Activated CD4-positive, alpha-beta T cell treated with anti-CD3 and anti-CD28 coated beads, Interleukin-2, Interleukin-6, amounts not matched to agents 100 ng/mL and 50 ng/mL, durations not matched to agents 16 hours and 8 hours (primary cell): Measurements from ENCODE around the gene NOP56.
"Not testable (repeated sequence)": the region's sequence is repeated elsewhere in the genome, so short reads cannot be mapped to it uniquely, and the experiment has no call there.

Source experiments
- DNase-seq: peaks from one replicate; pipeline ENCODE4 v3.0.0-alpha.2; 2020

The NOP56 gene

DNA sequence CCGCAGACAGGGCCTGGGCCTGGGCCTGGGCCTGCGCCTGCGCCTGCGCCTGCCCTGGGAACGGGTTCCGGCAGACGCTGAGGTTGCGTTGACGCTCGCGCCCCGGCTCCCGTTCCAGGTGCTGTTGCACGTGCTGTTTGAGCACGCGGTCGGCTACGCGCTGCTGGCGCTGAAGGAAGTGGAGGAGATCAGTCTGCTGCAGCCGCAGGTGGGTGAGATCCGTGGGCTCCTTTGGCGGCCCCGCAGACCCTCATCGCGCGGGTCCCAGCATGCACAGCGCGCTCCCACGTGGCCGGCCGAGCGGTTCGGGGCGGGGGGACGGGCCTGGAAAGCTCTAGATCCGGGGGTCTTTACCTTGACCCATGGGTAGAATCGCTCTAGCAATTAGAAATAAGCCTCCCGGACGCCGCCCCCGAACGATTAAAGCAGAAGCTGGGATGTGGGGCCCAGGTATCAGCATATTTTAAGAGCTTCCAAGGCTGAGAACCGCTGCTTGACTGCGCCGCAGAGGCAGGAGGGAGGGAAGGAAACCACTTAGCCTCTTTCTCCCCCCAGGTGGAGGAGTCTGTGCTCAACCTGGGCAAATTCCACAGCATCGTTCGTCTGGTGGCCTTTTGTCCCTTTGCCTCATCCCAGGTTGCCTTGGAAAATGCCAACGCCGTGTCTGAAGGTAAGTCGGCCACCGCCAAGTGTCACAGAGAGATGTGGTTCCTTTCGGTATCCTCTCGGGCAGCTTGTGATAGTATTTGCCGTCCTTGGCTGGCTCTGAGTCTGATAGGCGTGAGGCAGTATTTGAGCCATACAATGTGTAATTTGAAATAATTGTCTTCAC lies 508 bp downstream of the NOP56 start:
- DNase-seq: peak; percentile 61

DNA sequence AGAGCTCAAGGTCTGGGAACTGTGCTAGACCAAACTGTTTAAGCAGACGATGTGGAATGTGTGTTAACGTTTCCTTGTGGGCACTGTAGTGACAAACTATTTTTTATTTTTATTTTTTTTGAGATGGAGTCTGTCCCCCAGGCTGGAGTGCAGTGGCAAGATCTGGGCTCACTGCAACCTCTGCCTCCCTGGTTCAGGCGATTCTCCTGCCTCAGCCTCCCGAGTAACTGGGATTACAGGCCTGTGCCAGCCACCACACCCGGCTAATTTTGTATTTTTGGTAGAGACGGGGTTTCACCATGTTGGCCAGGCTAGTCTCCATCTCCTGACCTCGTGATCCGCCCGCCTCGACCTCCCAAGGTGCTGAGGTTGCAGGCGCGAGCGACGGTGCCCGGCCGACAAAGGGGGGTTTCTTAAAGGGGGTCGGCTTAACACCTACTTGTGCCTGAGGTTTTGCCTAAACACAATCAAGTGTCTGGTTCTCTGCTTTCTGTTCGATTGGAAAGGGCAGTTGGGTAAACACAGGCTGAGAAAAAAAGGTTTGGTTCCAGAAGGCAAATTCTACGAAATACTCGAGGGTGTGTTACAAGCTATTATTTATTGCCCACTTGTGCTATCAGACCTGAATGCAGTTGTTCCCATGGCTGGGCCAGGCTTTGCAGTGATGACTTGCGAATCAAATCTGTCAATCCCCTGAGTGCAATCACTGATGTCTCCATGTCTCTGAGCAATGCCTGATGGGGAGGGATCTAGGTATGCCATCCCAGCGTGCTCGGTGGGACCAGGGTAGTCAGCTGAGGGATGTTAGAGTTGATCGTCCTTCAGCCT lies 1.3 kb downstream of the NOP56 start:
- no peak for DNase-seq

DNA sequence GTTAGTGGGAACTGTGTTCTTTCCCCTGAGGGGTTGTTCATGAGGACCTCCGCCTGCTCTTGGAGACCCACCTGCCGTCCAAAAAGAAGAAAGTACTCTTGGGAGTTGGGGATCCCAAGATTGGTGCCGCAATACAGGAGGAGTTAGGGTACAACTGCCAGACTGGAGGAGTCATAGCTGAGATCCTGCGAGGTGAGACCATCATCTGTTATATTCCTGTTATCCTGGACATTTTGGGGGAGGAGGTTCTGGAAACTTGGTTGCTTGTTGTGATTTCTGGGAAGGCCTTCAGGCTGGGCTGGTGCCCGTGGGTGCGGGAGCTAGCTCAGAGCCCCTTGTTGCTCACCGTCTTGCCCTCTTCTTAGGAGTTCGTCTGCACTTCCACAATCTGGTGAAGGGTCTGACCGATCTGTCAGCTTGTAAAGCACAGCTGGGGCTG lies 2.0 kb downstream of the NOP56 start:
- DNase-seq: no peak

DNA sequence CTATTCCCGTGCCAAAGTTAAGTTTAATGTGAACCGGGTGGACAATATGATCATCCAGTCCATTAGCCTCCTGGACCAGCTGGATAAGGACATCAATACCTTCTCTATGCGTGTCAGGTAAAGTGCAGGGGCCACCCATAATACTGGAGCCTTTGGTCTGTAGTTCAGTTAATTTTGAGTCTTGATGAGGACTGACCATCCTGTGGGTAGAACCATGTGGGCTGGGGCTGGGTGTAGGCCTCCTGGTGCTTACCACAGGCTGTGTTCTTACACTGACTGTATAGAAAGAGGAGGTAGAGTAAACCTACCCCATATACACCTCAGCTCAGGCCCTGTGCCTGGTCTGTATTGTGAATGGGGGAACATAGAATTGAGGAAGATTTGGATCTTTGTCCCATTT lies 2.4 kb downstream of the NOP56 start:
- DNase-seq: no peak

DNA sequence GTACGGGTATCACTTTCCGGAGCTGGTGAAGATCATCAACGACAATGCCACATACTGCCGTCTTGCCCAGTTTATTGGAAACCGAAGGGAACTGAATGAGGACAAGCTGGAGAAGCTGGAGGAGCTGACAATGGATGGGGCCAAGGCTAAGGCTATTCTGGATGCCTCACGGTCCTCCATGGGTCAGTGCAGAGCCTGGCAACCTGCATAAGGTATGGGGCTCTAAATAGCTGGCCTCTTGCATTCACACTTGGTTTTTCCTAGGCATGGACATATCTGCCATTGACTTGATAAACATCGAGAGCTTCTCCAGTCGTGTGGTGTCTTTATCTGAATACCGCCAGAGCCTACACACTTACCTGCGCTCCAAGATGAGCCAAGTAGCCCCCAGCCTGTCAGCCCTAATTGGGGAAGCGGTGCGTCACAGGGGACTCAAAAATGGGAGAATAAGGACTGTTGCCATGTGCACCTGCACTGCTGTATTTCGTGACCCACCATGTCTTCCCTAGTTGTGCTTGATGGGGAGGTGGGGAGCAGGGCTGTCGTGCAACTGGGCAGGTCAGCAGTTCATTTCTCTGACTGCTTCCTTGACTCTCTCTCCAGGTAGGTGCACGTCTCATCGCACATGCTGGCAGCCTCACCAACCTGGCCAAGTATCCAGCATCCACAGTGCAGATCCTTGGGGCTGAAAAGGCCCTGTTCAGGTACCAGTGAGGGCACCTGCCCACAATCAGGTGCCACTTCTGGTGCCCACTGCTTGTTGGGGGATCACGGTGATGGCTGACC lies 3.1 kb downstream of the NOP56 start:
- no peak for DNase-seq

DNA sequence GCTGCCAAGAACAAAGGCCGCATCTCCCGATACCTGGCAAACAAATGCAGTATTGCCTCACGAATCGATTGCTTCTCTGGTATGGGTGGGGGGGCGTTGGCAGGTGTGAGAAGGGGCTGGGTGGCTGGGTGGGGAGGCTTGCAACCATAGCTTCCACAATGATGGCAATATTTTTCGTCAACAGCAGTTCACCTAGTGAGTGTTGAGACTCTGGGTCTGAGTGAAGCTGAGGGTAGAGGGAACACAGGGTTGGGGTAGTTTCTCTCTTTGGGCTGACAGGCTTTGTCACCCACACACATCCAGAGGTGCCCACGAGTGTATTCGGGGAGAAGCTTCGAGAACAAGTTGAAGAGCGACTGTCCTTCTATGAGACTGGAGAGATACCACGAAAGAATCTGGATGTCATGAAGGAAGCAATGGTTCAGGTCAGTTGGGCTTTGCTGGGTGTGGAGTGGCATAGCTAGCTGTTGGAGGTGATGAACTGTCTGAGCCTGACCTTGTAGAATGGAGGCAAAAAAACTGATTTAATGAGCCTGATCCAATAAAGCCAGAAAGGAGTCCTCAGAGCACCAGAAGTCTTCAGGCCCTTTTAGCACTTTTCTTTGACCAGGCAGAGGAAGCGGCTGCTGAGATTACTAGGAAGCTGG lies 4.2 kb downstream of the NOP56 start:
- no peak for DNase-seq

DNA sequence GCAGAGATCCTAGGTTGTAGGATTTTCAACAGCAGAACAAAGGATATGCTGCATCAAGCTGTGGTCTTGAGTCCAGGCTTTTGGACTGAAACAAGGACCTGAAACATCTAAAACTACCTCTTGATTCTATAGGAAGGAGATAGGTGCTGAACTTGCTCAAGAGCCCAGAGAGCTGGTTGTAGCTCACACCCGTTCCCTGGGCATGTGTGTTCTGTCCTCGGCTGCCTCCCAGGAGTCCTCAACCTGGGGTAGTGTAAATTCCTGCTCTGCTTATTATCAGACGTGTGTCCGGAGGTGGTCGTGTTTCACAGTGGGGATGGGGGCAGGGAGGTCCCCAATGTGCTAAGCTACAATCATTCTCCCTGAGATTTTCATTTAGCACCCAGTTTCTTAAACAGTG lies 4.8 kb downstream of the NOP56 start:
- no peak for DNase-seq

DNA sequence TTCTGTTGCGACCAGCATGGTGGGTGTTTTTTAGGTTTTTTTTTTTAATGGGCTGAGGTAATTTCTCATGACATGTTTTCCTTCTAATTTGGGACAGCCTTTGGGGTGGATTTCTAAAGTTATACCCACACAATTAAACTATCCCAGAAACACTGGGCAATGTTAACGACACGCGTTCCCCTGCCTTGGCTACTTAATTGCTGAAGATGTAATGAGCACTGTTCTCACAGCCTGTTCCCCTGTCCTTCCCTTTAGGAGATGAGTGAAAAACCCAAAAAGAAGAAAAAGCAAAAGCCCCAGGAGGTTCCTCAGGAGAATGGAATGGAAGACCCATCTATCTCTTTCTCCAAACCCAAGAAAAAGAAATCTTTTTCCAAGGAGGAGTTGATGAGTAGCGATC lies 5.2 kb downstream of the NOP56 start:
- no peak for DNase-seq

DNA sequence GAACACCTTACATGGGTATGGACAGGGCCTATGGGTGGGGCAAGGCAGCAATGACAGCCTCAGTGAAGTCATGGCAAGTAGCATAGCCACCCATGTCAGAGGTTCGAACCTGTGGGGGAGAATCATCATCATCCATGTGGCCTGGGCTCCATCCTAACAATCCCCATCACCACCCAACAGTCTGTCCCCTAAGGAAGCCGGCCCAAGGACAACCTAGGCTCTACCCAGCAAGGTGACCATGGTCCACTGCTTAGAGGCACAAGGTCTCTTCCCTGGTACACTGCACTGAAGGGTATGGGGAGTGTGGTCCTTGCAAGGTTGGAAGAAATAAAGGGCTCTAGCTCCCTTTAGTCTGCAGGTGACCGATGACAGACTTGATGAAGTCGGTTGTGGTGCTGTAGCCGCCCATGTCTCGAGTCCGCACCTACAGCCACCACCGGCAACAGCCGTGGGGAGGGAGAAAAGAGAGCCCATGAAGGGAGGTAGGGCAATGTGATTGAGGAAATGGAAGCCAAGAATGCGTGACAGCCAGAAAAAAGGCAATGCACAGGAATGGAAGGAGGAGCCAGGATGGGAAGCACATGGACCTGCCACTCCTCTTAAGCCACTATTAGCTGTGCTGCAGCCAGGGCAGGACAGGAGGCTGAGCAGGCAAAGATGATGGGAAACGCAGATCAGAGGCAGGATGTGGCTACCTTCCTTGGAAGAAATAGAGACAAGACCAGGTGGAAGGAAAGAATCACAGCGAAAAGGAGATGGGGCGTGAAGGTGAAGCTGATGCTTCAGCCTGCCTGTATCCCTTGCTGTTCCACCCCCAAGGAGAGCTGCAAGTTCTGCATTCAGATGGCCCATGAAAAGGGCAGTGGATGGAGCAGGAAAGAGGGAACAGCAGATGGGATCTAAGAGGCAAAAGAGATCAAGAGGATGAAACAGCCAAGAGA lies 6.3 kb downstream of the NOP56 start:
- DNase-seq: peak; percentile 42

DNA sequence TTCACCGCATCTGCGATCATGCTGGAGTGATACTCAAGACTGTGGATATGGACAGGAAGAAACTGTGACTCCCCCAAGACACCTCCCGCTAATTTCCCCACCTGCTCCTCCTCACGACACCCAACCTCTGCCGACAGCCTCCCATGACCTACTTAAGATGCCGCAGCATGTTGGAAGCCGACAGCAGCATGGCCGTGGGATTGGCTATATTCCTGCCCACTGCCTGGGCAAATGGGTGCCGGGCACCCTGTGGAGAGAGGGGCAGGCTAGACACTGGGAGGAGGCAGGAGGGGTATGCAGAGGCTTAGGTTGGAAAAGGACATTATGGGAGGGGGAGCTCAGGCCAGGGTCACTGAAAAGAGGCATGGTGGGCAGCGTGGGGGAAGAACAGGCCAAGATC lies 7.1 kb downstream of the NOP56 start:
- no peak for DNase-seq

DNA sequence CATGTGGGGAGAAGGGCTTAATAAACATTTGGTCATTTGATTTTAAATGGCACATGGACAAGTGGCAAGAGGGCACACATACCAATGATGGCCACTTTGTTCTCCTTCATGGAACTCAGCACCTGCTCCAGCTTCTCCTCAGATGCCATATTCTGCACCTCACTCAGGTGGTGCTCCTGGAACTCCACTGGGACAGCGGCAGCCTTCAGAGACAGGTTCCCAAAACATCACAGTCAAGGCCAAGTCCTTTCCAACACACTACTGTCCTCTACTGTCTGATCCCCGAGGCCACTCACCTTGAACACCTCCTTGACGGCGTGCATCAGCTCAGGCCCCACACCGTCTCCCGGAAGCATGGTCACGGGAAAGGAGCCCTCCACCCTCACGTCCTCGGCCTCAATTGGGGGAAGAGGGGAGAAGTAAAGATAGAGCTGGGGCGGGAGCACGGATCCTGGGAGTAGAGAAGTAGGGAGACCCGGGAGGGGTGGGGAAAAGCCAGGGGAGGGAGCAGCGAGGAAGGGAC lies 11.0 kb downstream of the NOP56 start:
- DNase-seq: no peak

DNA sequence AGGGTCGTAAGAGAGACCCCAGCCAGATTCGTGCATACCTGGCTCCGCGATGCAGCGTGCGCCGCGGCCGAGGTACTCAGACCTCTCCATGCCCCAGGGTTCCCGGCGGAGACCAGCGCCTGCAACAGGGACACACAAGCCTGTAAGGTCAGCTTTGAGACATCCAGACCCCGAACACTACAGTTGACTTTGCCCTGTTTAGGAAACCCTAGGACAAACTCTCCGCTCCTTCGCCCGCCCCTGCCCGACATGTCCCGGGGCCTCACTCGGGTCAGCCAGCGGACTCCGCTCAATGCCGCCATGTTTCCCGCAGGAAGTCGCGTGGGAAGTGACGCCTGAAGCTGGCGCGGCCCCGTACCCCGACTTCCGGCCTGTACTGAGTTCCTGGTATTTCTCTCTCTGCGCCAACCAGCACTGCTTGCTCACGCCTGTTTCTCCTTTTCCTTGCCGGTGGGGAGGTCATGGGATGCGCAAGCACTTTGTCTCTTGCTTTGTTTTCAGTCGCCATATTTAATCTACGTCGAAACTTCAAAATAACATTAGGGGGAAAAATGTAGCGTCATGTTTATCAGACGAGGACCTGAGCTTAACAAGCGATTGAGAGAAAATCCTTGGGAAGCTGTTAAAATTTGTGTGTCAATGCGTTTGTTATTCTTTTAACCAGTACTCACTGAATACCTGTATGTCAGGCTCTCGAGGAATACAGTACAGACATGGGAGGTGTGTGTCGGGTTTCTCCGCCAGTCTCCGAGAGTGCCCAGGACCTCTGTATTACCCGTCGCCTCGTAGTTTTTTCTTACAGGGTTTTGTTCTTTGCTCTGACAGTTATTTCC lies 11.7 kb downstream of the NOP56 start, which contains the start of gene IDH3B:
IDH3B (minus strand) TSS at position 330 of the 833 bp plus-strand sequence; CDS start at position 302, 28 bp downstream.
- peak; percentile 94 for DNase-seq

DNA sequence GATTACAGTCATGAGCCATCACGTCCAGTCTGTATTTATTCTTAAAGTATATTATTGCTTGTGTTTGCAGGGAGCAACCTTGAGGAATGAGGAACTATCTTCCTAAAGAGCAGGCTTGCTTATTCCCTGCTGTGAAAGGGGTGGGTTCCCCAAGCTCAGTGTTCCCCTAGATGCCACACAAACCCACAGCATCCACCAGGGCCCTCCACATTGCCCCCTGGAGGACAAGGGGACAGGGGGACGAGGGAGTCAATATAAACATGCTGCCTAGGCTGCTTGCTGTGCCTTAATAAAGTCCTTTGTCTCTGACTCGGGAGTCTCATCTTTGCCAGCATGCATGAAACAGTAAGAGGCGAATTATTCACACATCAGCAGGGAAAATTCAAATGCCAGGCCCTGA lies 19.5 kb downstream of the NOP56 start:
- DNase-seq: no peak

DNA sequence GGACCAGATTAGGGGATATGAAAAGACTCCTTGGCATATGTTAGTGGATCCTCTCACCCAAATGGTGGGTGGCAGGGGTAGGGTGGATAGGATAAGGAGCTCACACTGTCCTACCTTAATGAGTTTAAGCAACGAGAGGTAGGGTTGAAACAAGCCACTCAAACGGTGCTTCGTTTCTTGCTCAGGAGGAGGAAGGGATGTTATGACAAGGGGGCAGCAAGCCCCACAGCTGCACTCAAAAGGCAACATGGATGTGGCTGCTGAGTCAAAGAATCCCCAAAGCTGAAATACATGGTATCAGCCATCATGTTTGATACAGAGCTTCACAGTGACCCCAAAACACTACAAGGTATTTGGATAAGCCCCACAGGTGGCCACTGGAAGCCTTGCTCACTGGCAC lies 20.0 kb downstream of the NOP56 start:
- DNase-seq: no peak

DNA sequence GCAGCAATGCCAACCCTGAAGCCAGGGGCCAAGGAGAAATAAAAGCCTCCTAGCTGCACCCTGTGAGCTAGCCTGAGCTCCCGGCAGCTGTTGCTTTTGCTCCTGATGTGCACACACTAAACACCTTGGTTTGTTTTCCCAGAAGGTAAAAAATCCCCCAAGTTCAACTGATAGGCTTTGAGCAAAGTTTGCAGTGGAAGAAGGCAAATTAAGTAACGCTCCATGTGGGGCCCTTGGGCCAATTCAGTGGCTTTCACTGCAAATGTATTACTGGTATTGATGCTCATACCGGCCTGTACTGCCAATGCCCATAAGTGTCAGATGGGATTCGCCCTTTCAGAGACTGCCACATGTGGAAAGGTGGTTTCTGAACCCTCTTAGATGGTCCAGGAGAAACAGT lies 21.0 kb downstream of the NOP56 start:
- no peak for DNase-seq

DNA sequence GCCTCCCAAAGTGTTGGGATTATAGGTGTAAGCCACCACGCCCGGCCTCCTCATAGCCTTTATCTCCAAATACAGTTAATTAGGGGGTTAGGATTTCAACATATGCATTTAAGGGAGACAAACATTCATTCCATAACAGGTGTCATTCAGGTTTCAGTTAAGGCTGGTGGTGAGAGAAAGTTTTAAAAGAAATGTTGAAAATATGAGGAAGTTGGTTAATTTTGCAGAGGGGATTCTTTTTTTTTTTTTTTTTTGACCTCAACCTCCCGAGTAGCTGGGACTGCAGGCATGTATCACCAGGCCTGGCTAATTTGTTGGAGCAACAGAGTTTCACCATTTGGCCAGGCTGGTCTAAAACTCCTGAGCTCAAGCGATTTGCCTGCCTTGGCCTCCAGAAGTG lies 27.6 kb downstream of the NOP56 start:
- DNase-seq: no peak

DNA sequence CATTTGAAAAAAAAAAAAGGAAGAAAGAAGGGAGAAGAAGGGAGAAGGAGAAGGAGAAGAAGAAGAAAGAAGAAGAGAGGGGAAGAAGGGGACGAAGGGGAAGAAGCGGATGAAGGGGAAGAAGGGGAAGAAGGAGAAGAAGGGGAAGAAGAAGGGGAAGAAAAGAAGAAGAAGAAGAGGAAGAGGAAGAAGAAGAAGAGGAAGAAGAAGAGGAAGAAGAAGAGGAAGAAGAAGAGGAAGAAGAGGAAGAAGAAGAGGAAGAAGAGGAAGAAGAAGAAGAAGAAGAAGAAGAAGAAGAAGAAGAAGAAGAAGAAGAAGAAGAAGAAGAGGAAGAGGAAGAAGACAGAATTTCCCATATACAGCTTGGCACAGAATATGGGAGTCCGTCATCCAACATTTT lies 29.6 kb downstream of the NOP56 start:
- not testable (repeated sequence) for DNase-seq

DNA sequence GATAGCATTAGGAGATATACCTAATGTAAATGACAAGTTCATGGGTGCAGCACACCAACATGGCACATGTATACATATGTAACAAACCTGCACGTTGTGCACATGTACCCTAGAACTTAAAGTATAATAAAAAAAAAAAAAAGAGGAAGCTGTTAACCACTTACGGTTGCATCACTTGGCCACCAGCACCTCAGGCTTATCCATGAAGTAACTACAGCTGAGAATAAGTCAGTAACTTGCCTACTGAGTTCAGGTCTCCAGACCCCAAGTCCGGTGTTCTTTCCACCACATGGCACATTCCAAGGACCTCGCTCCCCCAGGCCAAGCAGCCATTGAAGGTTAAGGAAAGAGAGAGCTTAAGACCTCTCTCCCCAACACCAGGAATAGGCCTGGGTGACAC lies 32.4 kb downstream of the NOP56 start:
- DNase-seq: not testable (repeated sequence)

DNA sequence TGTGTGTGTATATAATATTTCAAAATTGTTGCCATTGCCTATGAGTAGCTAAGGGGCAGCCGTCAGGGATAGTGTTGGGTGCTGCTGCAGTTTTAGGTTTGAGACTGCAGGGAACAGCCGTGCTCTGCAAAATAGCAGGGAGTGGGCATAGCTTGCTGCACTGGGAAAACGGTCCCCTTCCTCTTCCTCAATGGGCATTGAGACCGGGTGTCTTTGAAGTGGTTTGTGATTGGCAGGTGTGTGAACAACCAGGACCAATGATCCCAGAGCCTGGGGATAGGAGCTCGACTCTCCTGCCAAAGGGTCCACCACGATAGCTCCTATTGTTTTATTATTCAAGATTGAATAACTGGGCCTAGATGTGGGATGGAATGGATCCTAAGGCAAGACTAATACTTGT lies 35.1 kb downstream of the NOP56 start:
- no peak for DNase-seq

DNA sequence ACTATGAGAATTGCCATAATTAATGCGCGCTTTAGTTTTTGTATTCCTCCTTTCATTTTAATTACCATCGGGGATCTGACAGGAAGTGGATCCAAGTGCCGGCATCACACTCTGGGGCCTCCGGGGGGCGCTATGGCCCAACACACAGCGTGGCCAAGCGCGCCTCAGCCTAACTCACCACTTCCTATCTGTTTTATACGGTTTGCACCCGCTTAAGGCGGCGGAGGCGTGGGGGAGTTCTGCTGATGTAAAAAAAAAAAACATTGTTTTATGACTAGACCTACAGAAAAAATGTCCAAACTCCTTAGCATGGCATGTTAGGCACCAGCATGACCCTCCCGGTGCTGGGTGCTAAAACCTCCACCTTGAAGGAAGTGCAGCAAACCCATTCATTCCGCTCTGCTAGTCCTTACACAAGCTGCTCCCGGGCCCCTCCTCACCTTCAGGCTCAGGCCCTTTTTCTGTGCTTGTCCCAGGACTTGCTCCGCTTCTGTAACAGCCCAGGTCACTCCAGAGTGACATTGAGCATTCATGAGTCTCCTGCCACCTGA lies 35.7 kb downstream of the NOP56 start:
- peak; percentile 80 for DNase-seq
